Measurements from ENCODE around the gene ACCSL.
A peak's percentile ranks its signal among the peaks of the same experiment; 100 is the strongest.

Gene ACCSL

GRCh38 chr11:44024977-44025376 is 22.8 kb upstream of the ACCSL start:
- peaks cover 1% of the 10 kb centered on the region; the same call in 1 of the 2 replicates for H3K27me3 ChIP-seq (ENCODE audit: insufficient read depth, low read length)
- H3K36me3 ChIP-seq (ENCODE audit: insufficient read depth, low read length): no peaks in the 10 kb centered on the region
- no peak overlapping the region for H3K27ac ChIP-seq (ENCODE audit: low read depth, low read length)
- WGBS: no CpG with 5 or more reads among the region's 1 CpG
- no peak overlapping the region for H3K4me3 ChIP-seq (ENCODE audit: low read length)
- H3K9me3 ChIP-seq (ENCODE audit: insufficient read depth, low read depth, low read length): peaks cover 16% of the 10 kb centered on the region; the same call in 1 of the 2 replicates
- H3K9ac ChIP-seq (ENCODE audit: low read depth, low read length): no peak overlapping the region
- H3K4me1 ChIP-seq (ENCODE audit: insufficient read depth, low read length): peaks cover under 1% of the 10 kb centered on the region; the same call in 1 of the 2 replicates

- H3K27me3 ChIP-seq (ENCODE audit: insufficient read depth, low read length): no peaks in the 10 kb centered on the region
- H3K36me3 ChIP-seq (ENCODE audit: insufficient read depth, low read length): no peaks in the 10 kb centered on the region
- peaks cover 8% of the 10 kb centered on the region for H3K4me1 ChIP-seq (ENCODE audit: insufficient read depth, low read length)
- no peak overlapping the region for H3K27ac ChIP-seq (ENCODE audit: low read depth, low read length)
- H3K9ac ChIP-seq (ENCODE audit: low read depth, low read length): no peak overlapping the region
- no peak overlapping the region for H3K4me3 ChIP-seq (ENCODE audit: low read length)
- H3K9me3 ChIP-seq (ENCODE audit: insufficient read depth, low read depth, low read length): peaks cover 16% of the 10 kb centered on the region; the same call in 1 of the 2 replicates
Measured at GRCh38 chr11:44025727-44026126, 22.1 kb upstream of the ACCSL start.

- no peaks in the 10 kb centered on the region for H3K27me3 ChIP-seq (ENCODE audit: insufficient read depth, low read length)
- H3K27ac ChIP-seq (ENCODE audit: low read depth, low read length): no peak overlapping the region
- WGBS: 88% methylated on average over 1 of the region's 1 CpG
- no peaks in the 10 kb centered on the region for H3K36me3 ChIP-seq (ENCODE audit: insufficient read depth, low read length)
- peaks cover 16% of the 10 kb centered on the region for H3K4me1 ChIP-seq (ENCODE audit: insufficient read depth, low read length)
- no peak overlapping the region for H3K4me3 ChIP-seq (ENCODE audit: low read length)
- peaks cover 16% of the 10 kb centered on the region; the same call in 1 of the 2 replicates for H3K9me3 ChIP-seq (ENCODE audit: insufficient read depth, low read depth, low read length)
- H3K9ac ChIP-seq (ENCODE audit: low read depth, low read length): no peak overlapping the region
Measured at GRCh38 chr11:44028401-44028800, 19.4 kb upstream of the ACCSL start.

- 90% methylated on average over 3 of the region's 3 CpGs for WGBS
- Histone ChIP-seq H3K27ac (ENCODE audit: low read depth, low read length) (no peak overlapping the region), H3K9me3 (ENCODE audit: insufficient read depth, low read depth, low read length) (peaks cover 16% of the 10 kb centered on the region; the same call in 1 of the 2 replicates), H3K4me1 (ENCODE audit: insufficient read depth, low read length) (peaks cover 16% of the 10 kb centered on the region), H3K4me3 (ENCODE audit: low read length) (no peak overlapping the region), H3K9ac (ENCODE audit: low read depth, low read length) (no peak overlapping the region), H3K36me3 (ENCODE audit: insufficient read depth, low read length) (no peaks in the 10 kb centered on the region), H3K27me3 (ENCODE audit: insufficient read depth, low read length) (no peaks in the 10 kb centered on the region)
Measured at GRCh38 chr11:44028816-44029506, 18.8 kb upstream of the ACCSL start.

- no peak overlapping the region for H3K4me3 ChIP-seq (ENCODE audit: low read length)
- H3K4me1 ChIP-seq (ENCODE audit: insufficient read depth, low read length): peaks cover 16% of the 10 kb centered on the region
- 89% methylated on average over 1 of the region's 1 CpG for WGBS
- H3K9ac ChIP-seq (ENCODE audit: low read depth, low read length): no peak overlapping the region
- H3K36me3 ChIP-seq (ENCODE audit: insufficient read depth, low read length): no peaks in the 10 kb centered on the region
- H3K27me3 ChIP-seq (ENCODE audit: insufficient read depth, low read length): no peaks in the 10 kb centered on the region
- H3K27ac ChIP-seq (ENCODE audit: low read depth, low read length): no peak overlapping the region
- H3K9me3 ChIP-seq (ENCODE audit: insufficient read depth, low read depth, low read length): peaks cover 16% of the 10 kb centered on the region; the same call in 1 of the 2 replicates
Measured at GRCh38 chr11:44029507-44029845, 18.3 kb upstream of the ACCSL start.

- 18% methylated on average over 5 of the region's 5 CpGs for WGBS
- Histone ChIP-seq H3K36me3 (ENCODE audit: insufficient read depth, low read length) (no peaks in the 10 kb centered on the region), H3K27ac (ENCODE audit: low read depth, low read length) (peak overlapping the region; percentile 51; the same call in 1 of the 2 replicates), H3K9me3 (ENCODE audit: insufficient read depth, low read depth, low read length) (peaks cover 13% of the 10 kb centered on the region; the same call in 1 of the 2 replicates), H3K4me3 (ENCODE audit: low read length) (no peak overlapping the region; the same call in 1 of the 2 replicates), H3K9ac (ENCODE audit: low read depth, low read length) (no peak overlapping the region; the same call in 1 of the 2 replicates), H3K4me1 (ENCODE audit: insufficient read depth, low read length) (peaks cover 16% of the 10 kb centered on the region), H3K27me3 (ENCODE audit: insufficient read depth, low read length) (no peaks in the 10 kb centered on the region)
Measured at GRCh38 chr11:44029977-44030911, 17.5 kb upstream of the ACCSL start.

- Histone ChIP-seq H3K27ac (ENCODE audit: low read depth, low read length) (peak overlapping the region; percentile 51; the same call in 1 of the 2 replicates), H3K4me1 (ENCODE audit: insufficient read depth, low read length) (peaks cover 16% of the 10 kb centered on the region), H3K27me3 (ENCODE audit: insufficient read depth, low read length) (no peaks in the 10 kb centered on the region), H3K4me3 (ENCODE audit: low read length) (no peak overlapping the region), H3K9ac (ENCODE audit: low read depth, low read length) (no peak overlapping the region), H3K9me3 (ENCODE audit: insufficient read depth, low read depth, low read length) (peaks cover 5% of the 10 kb centered on the region; the same call in 1 of the 2 replicates), H3K36me3 (ENCODE audit: insufficient read depth, low read length) (no peaks in the 10 kb centered on the region)
- 78% methylated on average over 5 of the region's 5 CpGs for WGBS
Measured at GRCh38 chr11:44030996-44031395, 16.8 kb upstream of the ACCSL start.

- Histone ChIP-seq H3K27me3 (ENCODE audit: insufficient read depth, low read length) (no peaks in the 10 kb centered on the region), H3K9me3 (ENCODE audit: insufficient read depth, low read depth, low read length) (no peaks in the 10 kb centered on the region), H3K36me3 (ENCODE audit: insufficient read depth, low read length) (no peaks in the 10 kb centered on the region), H3K27ac (ENCODE audit: low read depth, low read length) (no peak overlapping the region), H3K4me3 (ENCODE audit: low read length) (no peak overlapping the region), H3K9ac (ENCODE audit: low read depth, low read length) (no peak overlapping the region), H3K4me1 (ENCODE audit: insufficient read depth, low read length) (peaks cover 16% of the 10 kb centered on the region)
- WGBS: 90% methylated on average over 5 of the region's 5 CpGs
Measured at GRCh38 chr11:44031549-44031948, 16.2 kb upstream of the ACCSL start.

GRCh38 chr11:44032299-44033085 is 15.3 kb upstream of the ACCSL start:
- Histone ChIP-seq H3K27me3 (ENCODE audit: insufficient read depth, low read length) (no peaks in the 10 kb centered on the region), H3K4me1 (ENCODE audit: insufficient read depth, low read length) (peaks cover 19% of the 10 kb centered on the region), H3K9ac (ENCODE audit: low read depth, low read length) (no peak overlapping the region), H3K27ac (ENCODE audit: low read depth, low read length) (no peak overlapping the region), H3K9me3 (ENCODE audit: insufficient read depth, low read depth, low read length) (no peaks in the 10 kb centered on the region), H3K4me3 (ENCODE audit: low read length) (no peak overlapping the region), H3K36me3 (ENCODE audit: insufficient read depth, low read length) (no peaks in the 10 kb centered on the region)
- 83% methylated on average over 15 of the region's 15 CpGs for WGBS

GRCh38 chr11:44033411-44033850 is 14.3 kb upstream of the ACCSL start:
- H3K27me3 ChIP-seq (ENCODE audit: insufficient read depth, low read length): no peaks in the 10 kb centered on the region
- no peak overlapping the region for H3K9ac ChIP-seq (ENCODE audit: low read depth, low read length)
- H3K36me3 ChIP-seq (ENCODE audit: insufficient read depth, low read length): no peaks in the 10 kb centered on the region
- H3K4me1 ChIP-seq (ENCODE audit: insufficient read depth, low read length): peaks cover 19% of the 10 kb centered on the region
- no peak overlapping the region for H3K4me3 ChIP-seq (ENCODE audit: low read length)
- H3K27ac ChIP-seq (ENCODE audit: low read depth, low read length): no peak overlapping the region
- no peaks in the 10 kb centered on the region for H3K9me3 ChIP-seq (ENCODE audit: insufficient read depth, low read depth, low read length)
- WGBS: 82% methylated on average over 3 of the region's 3 CpGs
